Activated effector memory CD4-positive, alpha-beta T cell treated with Interleukin-2 at 50 U/mL for 16 hours (primary cell): ENCODE data around the gene SLC22A25.
"Not testable (repeated sequence)": the region's sequence is repeated elsewhere in the genome, so short reads cannot be mapped to it uniquely, and the experiment has no call there.

Experiments used
- DNase-seq: peaks from one replicate; pipeline ENCODE4 v3.0.0-alpha.2; 2020

Gene SLC22A25

DNA sequence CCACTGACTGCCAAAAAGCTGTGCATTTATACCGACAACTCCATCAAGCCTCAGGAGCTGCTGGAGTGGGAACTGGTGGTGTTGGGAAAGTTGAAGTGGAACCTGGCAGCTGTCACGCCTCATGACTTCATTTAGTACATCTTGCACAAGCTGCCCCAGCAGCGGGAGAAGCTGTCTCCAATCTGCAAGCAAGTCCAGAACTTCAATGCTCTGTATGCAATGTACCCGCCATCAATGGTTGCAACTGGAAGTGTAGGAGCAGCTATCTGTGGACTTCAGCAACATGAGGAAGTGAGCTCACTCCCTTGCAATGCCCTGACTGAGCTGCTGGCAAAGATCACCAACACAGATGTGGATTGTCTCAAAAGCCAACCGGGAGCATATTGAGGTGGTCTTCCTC lies at the start of gene SLC22A25:
TSS of gene SLC22A25 (minus strand) at position 67 of the 400 bp plus-strand sequence. CDS start 13,947 bp downstream, outside the sequence.
- no peak for DNase-seq

DNA sequence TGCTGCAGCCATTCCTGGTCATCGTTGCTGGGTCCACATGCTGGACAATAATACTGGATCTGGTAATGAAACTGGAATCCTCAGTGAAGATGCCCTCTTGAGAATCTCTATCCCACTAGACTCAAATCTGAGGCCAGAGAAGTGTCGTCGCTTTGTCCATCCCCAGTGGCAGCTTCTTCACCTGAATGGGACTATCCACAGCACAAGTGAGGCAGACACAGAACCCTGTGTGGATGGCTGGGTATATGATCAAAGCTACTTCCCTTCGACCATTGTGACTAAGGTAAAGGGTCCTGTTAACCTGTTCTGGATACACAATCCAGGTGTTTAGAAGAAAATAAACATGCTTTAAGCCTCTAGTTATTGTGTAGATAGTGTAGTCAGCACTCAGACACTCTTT lies 46.9 kb upstream of the SLC22A25 start:
- no peak for DNase-seq

DNA sequence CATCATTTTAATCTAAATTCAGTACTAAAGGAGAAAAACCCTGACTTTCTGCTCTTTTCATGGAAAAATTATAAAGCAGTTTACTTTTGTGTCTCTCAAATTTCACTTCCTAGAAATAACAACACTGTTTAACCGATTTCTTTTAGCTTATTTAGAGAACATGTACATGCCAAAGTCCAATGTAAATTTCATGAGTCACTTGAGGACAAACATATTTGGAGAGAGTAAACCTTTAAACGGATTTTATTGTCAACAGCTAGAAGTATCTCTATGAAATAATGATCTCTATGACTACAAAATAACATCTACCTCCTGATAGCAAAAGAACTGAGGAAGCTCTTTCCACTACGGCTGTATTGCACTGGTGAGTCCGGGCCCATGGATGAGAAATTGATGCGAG lies 46.3 kb upstream of the SLC22A25 start:
- DNase-seq = no peak

DNA sequence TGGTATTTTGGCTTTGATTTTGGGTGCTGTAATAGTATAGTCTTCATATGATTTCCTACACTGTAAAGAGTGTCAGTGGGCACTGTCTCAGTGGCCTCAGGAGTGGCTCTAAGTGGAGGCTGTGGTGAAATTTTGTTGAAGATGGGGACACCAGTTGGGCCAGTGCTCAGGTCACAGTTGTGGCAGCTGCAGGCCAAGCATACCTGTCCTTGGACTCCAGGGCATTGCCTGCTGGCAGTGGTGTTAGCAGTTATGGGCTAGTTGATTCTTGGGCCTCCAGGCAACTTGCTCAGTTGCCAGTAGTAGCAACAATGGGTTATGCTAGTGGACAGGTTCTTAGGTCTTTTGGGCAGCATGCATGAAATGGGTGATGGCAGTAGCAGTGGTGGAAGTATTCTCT lies 39.2 kb upstream of the SLC22A25 start:
- no peak for DNase-seq

DNA sequence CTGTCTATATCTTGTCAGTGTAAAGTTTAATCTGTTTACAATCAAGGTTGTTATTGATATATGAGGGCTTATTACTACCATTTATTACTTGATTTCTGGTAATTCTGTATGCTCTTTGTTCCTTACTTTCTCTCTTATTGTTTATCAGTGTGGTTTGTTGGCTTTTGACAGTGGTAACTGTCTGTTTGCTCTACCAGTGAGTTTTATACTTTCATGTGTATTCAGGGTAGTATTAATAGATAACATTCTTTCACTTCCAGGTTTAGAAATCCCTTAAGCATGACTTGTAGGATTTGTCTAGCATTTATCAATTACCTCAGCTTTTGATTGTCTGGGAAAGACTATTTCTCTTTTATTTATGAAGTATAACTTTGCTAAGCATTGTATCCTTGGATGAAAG lies 37.5 kb upstream of the SLC22A25 start:
- DNase-seq = no peak

DNA sequence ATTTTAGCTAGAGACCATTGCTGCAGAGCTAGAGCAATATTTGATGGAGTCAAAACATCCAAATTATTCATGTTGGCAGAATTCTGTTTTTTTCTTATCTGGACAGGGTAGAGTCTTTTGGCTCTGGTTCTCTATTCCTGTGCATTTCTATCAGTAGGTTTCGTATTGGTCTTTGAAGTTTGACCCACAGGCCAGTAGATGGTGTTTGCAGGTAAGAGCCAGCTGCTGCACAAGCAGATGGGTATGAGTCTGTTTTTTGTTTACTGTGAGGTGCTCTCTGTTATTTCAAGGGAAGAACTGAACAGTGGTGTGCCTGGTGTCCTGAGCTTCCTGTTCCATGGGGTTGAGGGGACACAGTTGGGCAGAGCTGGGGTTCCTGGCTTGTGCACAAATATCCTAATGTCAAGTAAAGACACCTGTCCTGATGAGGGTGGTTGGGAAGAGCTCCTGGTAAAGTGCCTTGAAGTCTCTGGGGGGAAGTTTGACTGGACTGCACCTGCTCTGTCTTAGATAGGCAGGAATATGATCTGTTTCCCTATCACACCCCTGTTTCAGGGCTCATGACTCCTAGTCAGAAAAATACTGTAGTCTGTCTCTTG lies 34.0 kb upstream of the SLC22A25 start:
- no peak for DNase-seq

DNA sequence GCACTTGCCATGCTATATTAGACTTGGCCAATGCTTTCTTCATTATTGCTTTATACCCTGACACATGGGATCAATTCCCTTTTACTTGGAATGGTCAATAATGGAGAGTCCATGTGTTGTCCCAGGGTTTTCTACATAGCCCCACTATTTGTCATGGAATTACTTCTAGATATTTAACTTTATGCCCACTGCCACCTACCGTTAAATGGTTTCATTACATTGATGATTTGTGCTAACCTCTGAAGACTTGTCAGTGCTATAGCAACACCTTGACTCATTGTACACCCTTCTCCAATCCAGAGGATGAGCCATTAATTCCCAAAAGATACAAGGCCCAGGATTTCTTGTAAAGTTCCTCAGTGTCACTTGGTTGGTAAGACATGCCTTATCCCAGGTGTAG lies 31.4 kb upstream of the SLC22A25 start:
- DNase-seq = no peak

DNA sequence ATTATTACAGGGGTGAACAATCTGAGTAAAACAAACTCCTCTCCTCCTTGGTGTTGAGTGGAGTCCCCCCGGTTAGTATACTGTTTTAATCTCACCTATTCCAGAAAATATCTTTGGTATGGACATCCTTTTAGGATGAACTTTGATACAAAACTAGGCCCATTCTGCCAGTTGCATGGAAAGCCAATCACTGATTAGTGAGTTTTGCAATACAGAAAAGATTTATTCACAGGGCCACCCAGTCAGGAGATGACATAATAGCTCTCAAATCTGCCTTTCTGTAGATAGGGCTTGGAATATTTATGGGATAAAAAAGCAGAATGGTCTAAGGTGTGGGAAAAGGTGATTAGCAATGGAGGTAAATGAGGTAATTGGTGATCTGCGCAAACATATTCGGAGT lies 30.3 kb upstream of the SLC22A25 start:
- DNase-seq = no peak

DNA sequence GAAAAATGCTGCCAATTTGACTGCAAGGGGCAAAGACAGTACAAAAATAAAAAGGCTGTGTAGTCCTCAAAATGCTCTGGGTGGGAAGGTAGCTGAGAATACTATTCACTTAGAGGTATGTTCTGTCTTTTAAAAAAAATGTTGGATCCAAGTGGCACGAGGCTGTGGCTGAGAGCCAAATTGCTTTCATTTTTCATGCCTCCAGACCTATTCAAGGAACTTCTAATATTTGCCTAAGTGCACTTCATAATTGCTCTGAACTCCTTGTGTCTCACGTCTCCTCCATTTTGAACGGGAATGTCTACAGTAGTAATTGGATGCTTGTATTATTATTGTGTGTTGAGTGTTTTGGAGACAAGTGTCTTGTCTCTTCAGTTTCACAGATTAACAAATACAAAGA lies 19.1 kb upstream of the SLC22A25 start:
- no peak for DNase-seq

DNA sequence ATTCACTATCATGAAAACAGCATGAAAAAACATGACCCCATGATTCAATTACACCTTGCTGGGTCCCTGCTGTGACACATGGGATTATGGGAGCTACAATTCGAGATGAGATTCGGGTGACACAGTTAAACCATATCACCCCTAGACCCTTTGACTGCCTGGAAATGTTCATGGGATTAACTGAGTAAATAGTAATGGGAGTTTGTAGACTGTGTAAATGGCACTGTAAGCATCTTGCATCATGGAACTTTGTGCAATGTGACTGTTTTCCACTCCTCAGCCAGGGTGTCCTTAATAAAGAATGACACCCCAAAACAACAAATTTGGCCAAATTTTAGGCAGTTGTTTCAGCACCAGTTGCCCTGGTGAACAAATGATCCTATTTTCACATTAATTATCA lies 7.9 kb upstream of the SLC22A25 start:
- no peak for DNase-seq

DNA sequence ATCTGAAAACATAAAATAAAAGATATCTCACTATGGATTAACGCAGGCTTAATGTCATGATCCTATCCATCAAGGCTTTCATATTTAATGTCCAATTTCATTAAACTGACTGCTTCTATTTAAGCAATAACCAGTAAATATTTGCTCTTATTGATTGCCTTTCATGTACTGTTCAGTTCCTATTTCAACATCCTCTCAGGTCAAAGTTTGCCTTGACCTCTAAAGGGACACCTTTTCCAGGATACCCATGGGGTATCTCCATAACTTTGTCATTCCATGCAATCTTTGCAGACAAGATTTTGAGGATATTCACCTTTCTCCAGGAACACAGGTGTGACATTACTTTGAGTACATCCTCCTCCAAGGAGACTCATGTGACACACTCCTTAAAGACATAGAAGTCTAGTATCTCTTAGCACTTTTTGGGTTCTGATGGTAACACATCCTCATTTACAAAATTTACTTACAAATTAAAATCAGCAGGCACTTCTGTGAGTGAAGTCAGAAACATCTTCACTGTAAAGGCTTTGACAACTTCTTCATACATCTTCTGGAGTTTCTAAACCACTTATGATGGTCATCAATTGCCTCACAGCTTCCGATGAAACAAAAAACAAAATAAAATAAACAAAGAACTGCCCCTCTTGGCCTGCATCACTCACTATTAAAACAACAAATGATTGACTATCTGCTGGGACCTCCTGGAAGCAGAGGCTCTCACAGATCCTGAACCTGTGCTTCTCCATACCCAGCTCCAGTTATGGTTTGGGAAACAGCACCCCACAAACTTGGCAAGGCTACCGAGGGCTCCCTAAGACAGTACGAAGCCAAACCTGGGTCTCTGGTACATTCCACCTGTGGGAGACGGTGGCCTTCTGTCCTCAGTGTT lies 7.0 kb upstream of the SLC22A25 start:
- no peak for DNase-seq

DNA sequence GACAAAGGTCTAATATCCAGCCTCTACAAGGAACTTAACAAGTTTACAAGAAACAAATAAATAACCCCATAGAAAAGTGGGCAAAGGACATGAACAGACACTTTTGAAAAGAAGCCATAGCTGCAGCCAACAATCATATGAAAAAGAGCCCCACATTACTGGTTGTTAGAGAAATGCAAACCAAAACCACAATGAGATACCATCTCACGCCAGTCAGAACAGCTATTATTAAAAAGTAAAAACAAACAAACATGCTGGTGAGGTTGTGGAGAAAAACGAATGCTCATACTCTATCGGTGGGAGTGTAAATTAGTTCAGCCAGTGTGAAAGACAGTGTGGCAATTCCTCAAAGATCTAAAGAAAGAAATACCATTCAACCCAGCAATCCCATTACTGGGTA lies 5.6 kb upstream of the SLC22A25 start:
- DNase-seq = no peak

DNA sequence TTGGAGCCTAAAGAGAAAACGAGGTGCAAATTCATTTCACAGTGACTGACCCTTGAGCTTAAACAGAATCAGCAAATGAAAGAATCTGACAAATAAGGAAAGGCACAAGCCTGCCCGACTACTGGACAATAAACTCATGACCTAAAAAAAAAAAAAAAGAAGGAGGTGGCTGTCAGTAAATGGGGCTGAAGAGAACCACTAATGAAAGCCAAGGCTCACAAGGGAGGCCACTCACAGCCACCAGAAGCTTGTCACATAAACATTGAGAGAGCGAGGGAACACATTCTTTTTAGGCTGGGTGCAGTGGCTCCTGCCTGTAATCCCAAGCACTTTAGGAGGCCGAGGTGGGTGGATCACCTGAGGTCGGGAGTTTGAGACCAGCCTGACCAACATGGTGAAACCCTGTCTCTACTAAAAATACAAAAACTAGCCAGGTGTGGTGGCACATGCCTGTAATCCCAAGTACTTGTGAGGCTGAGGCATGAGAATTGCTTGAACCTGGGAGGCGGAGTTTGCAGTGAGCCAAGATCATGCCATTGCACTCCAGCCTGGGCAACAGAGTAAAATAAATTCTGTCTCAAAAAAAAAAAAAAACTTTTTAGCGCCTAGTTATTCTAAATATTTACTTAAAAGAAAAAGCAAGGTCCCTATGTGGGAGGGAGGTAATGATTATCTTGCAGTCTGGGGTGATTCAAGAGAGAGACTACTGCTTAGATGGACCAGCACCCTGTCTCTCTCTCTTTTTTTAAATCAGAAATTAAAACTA lies 4.0 kb upstream of the SLC22A25 start:
- DNase-seq = not testable (repeated sequence)

DNA sequence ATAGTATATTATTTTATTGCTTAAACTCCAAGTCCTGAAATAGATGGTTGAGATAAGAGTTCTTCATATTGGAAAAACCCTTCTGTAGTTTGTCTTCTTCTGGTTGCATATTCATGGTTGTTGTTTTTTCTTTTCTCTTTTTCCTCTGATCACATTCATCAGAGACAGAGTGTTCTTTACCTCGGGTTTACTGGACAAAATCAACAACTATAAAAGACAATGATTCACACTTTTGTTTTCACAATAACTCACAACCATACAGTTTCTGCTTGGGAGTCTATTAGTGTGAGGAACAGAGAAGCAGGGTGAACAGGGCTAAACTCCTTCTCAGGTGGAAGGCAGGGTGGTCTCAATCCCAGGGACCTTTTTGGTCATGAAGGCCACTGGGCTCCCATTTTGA lies 2.6 kb upstream of the SLC22A25 start:
- no peak for DNase-seq

DNA sequence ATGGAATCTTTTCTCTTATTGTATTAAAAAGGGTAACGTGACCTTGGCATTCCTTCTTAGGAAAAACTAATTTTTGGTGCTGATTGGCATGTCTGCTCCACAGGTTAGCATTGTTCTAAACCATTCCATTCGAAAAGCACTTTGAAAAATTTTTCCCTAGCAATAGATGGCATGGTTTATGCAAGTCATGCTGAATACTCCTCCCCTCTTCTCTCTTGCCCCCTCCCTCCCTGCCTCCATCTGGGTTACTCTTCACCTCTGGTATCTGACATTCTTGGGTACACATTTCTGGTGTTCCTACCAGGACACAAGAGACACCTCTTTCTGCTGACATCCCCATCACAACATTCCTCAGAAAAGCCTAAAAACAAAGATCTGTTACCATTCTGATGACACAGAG lies 1.5 kb upstream of the SLC22A25 start:
- DNase-seq = no peak

DNA sequence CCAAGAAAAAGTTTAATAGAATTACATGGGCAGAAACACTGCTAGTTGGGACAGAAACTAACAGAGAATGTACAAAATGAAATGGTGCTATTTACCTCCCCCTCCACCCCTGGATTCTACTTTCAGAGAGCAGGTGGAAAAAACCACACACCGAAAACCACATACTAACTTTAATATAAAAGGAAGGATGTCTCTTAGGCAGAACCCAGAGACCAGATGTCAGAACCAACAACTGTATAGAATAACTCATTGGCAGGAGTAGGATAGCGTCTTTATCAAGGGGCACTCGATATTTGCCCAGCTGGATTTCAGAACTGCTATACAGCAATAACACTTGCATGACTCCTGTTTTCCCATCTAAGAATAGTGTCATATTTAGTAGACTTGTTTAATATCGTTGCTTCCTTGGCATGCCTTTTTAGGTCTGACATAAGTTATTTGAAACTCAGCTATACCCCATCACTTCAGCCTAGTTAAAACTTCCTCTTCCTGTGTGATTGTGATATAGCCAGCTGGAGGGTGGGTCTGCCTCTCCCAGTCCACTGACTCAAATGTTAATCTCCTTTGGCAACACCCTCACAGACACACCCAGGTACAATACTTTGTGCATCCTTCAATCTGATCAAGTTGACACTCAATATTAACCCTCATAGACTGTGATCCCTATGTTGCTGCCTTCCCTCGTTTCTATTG lies 1.2 kb downstream of the SLC22A25 start:
- no peak for DNase-seq

DNA sequence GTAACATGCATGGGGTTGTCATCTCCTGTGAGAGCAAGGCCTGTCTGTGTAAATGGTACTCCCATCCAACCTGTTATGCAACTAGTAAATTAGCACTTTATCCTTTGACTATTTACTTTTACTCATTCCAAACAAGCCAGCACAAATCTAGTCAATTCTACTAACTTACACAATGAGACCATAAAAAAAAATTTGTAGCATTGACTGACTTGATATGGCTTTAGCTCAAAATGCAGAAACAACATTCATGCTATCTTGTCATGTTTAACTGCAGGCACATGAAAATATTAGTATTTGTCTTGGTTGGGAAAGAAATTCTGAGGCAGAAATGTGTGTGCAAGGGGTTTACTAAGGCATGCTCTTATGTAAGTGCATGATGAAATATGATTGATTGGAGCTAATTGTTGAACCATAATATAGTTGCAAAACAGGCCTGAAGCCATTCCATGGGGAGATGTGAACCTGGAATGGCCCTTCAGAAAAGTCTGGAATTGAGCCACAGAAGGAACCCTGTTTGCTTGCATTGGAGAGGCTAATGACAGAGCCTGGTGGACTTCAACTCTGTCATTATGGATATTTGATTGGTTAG lies 2.5 kb downstream of the SLC22A25 start:
- no peak for DNase-seq

DNA sequence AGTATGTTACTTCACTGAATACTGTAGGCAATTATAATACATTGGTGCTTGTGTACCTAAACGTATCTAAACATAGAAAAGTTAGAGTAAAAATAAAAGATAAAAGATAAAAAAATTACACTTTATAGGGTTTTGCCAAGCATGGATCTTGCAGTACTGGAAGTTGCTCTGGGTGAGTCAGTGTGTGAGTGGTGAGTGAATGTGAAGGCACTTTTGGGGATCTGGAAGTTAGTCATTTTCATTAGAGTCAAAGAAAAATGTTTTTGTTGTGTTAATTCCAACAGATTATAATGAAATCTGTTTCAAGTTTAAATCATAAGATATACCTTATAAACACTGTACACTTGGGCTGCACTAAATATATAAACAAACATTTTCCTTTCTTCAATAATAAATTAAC lies 3.3 kb downstream of the SLC22A25 start:
- no peak for DNase-seq

DNA sequence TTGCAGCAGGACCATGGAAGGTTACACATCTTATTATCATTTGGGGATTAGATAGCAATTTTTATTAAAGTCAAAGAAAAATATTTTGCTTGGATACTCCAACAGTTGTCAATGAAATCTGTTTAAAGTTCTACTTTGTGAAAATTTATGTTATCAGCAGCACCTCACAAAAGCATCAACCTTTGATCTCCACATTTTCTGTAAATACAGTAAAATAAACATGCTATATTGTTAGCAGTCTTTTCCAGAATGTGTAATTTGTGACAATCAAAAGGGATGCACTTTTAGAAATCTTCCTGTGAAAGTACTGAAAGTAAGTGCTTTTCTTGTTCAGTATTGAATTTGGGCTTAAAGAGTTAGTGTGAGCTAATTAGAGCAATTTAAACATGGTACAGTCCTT lies 4.1 kb downstream of the SLC22A25 start:
- DNase-seq = no peak

DNA sequence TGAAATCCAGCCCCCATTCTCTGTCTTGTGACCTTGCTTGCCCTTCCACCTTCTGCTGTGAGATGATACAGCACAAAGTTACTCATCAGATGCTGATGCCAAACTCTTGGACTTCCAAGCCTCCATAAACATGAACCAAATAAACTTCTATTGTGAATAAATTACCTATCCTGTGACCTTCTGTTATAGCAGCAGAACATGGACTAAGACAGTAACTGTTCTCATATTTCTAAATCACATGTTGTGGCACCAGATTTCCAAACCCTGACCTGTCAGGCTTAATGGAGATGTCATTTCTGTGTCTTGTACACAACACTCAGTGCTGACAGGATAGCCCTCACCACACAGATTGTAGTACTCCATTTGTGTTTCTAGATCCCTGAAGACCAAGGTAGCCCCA lies 6.0 kb downstream of the SLC22A25 start:
- DNase-seq = no peak

DNA sequence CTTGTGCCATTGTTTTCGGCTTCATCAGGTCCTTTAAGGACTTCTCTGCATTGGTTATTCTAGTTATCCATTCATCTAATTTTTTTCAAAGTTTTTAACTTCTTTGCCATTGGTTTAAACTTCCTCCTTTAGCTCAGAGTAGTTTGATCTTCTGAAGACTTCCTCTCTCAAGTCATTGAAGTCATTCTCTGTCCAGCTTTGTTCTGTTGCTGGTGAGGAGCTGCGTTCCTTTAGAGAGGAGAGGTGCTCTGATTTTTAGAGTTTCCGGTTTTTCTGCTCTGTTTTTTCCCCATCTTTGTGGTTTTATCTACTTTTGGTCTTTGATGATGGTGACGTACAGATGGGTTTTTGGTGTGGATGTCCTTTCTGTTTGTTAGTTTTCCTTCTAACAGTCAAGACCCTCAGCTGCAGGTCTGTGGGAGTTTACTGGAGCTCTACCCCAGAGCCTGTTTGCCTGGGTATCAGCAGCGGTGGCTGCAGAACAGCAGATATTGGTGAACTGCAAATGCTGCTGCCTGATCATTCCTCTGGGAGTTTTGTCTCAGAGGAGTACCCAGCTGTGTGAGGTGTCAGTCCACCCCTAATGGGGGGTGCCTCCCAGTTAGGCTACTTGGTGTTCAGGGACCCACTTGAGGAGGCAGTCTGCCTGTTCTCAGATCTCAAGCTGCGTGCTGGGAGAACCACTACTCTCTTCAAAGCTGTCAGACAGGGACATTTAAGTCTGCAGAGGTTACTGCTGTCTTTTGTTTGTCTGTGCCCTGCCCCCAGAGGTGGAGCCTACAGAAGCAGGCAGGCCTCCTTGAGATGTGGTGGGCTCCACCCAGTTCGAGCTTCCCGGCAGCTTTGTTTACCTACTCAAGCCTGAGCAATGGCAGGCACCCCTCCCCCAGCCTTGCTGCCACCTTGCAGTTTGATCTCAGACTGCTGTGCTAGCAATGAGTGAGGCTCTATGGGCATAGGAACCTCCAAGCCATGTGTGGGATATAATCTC lies 7.6 kb downstream of the SLC22A25 start:
- DNase-seq = not testable (repeated sequence)

DNA sequence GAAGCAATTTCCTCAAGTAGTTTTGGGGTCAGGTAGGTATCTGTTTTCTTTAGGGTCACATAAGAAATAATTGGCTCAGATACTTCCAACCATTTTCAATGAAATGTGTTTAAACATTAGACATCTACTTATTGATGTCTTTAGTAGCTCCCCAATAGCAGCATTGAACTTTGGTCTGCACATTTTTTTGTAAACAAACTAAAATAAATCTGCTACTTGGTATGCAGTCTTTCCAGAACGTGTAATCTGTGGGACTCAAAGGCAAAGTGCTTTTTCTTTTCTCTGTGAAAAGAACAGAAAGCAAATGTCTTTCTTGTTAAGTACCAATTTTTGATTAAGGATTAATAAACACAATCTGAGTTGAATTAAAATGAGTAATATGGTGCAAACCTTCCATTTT lies 13.6 kb downstream of the SLC22A25 start:
- DNase-seq = no peak
